DND-41 (cell line): ENCODE data around the gene COL2A1.

Experiments
- CTCF ChIP-seq: IDR thresholded peaks from 2 replicates; pipeline ENCODE4 v1.5.1; 2012; ENCODE audit warnings: borderline replicate concordance, low read length, moderate library complexity, mild to moderate bottlenecking; ENCODE audit not compliant: poor library complexity, severe bottlenecking; ENCODE audit errors: extremely low read depth
- EZH2 ChIP-seq: IDR thresholded peaks from 3 replicates; pipeline ENCODE4 v1.6.1; 2012; ENCODE audit warnings: borderline replicate concordance, low read depth, mild to moderate bottlenecking, moderate library complexity, low read length, inconsistent platforms; ENCODE audit not compliant: severe bottlenecking

- no peak for TF ChIP-seq CTCF
- TF ChIP-seq EZH2 = no peak
Observed at GRCh38 chr12:47983541-47984115, 20.6 kb downstream of the COL2A1 start.
